A673 (cell line): ENCODE measurements around the gene SELENOT.

Experiments used
- EZH2 ChIP-seq: fragments of 200-600 bp; sonication (generic); IDR thresholded peaks from 2 replicates; pipeline ENCODE4 v1.6.1; 2017; ENCODE audit warnings: borderline replicate concordance, low read depth, mild to moderate bottlenecking, mixed read lengths, antibody characterized with exemption, low read length; ENCODE audit not compliant: poor library complexity, severe bottlenecking
- TF ChIP-seq, protein P1 (sequence below): fragments of 300-800, 200-600 bp; sonication (generic); conservative IDR thresholded peaks from 2 replicates; pipeline ENCODE4 v1.5.1; 2017; ENCODE audit warnings: low read depth, mild to moderate bottlenecking, antibody characterized with exemption, low read length, moderate library complexity, mixed read lengths

DNA sequence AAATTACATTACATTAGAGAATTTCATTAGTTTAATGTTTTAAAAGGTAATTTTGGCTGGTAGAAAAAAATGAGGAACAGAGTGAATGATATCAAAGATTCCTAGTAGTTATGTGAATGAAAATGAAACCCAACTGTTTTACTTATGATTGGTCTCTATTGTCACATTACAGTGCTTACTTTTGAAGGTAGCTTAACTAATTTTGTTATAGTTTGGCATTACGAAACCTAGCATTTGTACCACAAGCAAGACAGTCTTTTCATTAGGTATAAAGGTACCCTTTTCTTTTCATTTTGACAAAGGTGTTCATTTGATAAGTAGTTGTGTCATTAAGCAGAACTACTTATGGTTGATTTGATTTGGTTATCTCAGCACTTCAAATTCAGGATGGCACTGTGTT is 6.9 kb downstream of the SELENOT start:
- TF ChIP-seq, protein P1, sequence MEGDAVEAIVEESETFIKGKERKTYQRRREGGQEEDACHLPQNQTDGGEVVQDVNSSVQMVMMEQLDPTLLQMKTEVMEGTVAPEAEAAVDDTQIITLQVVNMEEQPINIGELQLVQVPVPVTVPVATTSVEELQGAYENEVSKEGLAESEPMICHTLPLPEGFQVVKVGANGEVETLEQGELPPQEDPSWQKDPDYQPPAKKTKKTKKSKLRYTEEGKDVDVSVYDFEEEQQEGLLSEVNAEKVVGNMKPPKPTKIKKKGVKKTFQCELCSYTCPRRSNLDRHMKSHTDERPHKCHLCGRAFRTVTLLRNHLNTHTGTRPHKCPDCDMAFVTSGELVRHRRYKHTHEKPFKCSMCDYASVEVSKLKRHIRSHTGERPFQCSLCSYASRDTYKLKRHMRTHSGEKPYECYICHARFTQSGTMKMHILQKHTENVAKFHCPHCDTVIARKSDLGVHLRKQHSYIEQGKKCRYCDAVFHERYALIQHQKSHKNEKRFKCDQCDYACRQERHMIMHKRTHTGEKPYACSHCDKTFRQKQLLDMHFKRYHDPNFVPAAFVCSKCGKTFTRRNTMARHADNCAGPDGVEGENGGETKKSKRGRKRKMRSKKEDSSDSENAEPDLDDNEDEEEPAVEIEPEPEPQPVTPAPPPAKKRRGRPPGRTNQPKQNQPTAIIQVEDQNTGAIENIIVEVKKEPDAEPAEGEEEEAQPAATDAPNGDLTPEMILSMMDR, result no peak
- no peak for TF ChIP-seq EZH2
